Spinal cord (tissue), 10 donors: ENCODE measurements around the gene TLR4. TPM values are rescaled to one million over a fixed set of nuclear protein-coding genes. Genes with fewer than 3 reads are reported as not detected.

ENCODE experiments used
- DNase-seq, 6 donors: peaks; one replicate each; pipeline versions ENCODE4 v3.0.0 to v3.0.0-alpha.2; 2013 to 2015; ENCODE audit warnings: low spot score in 6 of 6, low read depth in 4 of 6
- H3K27ac ChIP-seq: one replicate; pipeline ENCODE4 v1.5.1; 2013; ENCODE audit warnings: low read depth, low read length, control low read depth
- H3K27me3 ChIP-seq: one replicate; pipeline ENCODE4 v1.6.1; 2013; ENCODE audit warnings: low read length; ENCODE audit not compliant: control insufficient read depth, insufficient read depth
- H3K36me3 ChIP-seq: one replicate; pipeline ENCODE4 v1.6.1; 2013; ENCODE audit warnings: low read length; ENCODE audit not compliant: control insufficient read depth, insufficient read depth
- H3K4me1 ChIP-seq: one replicate; pipeline ENCODE4 v1.6.1; 2013; ENCODE audit warnings: low read length; ENCODE audit not compliant: control insufficient read depth, insufficient read depth
- H3K4me3 ChIP-seq: one replicate; pipeline ENCODE4 v1.5.1; 2013; ENCODE audit warnings: low read depth, low read length, control low read depth
- H3K9me3 ChIP-seq: one replicate; pipeline ENCODE4 v1.6.1; 2013; ENCODE audit warnings: low read length; ENCODE audit not compliant: control insufficient read depth, insufficient read depth
- WGBS: methylation state at CpG from one replicate; pipeline ENCODE4 v1.1.5; 2013; ENCODE audit warnings: missing lambda C conversion rate; ENCODE audit not compliant: insufficient coverage; 5-methylcytosine and 5-hydroxymethylcytosine counted together
- polyA plus RNA-seq, 2 donors: library from polyadenylated mRNA; unstranded; fragments of 120-200 nt; gene quantifications; one replicate each; pipeline ENCODE4 v1.2.1, GENCODE V29; 2013; ENCODE audit not compliant: insufficient read length in 2 of 2
- total RNA-seq, 2 donors: library from RNA; depleted of rRNA in 1 of 2; stranded (reverse); fragments of 120-200 nt in 1 of 2; fragments of >200 nt in 1 of 2; gene quantifications; one replicate each; pipeline versions ENCODE4 v1.2.3 to v1.2.4, GENCODE V29; 2013 to 2014
- donor health status: healthy.

Gene TLR4
- total and polyA plus RNA-seq, 4 donors: 7.1 to 35.2 (median 22.7) TPM

DNA sequence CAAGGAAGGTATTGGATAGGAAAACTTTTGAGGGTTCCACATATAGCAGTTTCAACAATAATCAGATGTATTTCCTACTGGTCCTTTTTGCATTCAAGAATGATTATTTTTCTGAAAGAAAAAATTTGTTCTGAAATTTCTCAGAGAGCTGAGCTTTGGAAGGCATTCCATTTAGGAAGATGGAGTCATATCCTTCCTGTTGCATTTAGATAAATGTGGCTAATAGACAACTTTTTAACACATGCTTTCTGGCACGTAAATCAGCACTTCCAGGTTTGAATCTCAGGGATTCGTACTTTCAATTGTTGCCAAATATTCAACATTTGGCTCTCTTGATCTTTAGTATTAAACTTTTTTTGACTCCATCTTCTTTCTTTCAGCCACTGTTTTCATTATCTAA lies 24.8 kb upstream of the TLR4 start:
- WGBS: 100% methylated on average over 1 of the region's 2 CpGs
- no peak overlapping the region for H3K27ac ChIP-seq
- H3K36me3 ChIP-seq: no peaks in the 10 kb centered on the region
- no peak for DNase-seq
- no peaks in the 10 kb centered on the region for H3K9me3 ChIP-seq
- no peaks in the 10 kb centered on the region for H3K4me1 ChIP-seq
- no peaks in the 10 kb centered on the region for H3K27me3 ChIP-seq
- no peak overlapping the region for H3K4me3 ChIP-seq

DNA sequence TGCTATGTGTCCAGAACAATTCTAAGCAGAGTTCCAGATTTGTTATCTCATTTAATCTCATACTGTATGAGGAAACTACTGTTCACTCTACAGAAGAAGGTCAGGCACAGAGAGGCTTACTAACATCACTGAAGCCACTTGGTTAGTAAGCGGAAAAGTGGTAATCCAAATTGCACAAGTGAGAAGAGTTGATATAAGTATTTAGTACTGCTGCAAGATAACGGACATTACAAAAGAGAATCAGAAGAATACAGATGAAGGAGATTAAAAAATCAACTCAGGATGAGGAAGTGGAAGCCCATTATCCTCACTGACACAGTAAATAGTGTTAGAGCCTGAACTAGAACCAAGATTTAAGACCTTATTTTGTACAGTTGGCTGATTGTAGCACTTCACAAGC lies 22.3 kb upstream of the TLR4 start:
- H3K36me3 ChIP-seq: no peaks in the 10 kb centered on the region

DNA sequence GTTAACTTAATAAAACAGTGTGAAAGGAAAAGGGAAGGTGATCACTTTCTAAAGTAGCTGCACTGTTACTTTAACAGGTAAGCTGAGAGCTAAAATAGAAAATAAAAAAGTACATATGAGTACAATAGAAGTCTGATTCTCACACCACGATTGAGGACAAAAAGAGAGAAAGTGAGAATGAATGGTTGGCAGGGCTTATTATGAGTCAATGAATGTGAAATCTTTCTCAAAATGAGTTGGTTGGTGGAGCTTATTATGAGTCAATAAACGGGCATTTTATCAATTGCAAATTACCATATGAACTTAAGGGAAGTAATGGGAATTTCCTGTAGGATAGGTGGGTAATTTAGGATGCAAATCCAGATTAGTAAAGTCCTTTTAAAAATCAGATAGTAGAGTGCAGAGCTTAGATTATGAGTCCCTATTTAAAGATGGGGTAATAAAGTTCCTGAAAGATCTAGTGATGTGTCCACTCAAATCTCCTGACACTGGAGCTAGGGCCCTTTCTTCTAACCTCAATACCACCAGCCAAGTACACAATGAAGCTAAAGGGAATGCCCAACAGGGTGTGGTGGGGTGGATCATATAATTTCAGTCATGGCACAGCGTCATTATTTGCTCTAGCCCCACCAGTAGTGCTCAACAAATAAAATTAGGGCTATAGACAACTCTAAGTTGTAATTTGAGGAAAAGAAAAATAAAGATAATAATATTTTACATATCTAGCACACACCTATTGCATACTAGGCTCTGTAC lies 21.1 kb upstream of the TLR4 start:
- WGBS: 100% methylated on average over 1 of the region's 3 CpGs
- Histone ChIP-seq H3K9me3 (no peaks in the 10 kb centered on the region), H3K36me3 (no peaks in the 10 kb centered on the region), H3K27ac (no peak overlapping the region), H3K27me3 (no peaks in the 10 kb centered on the region), H3K4me1 (no peaks in the 10 kb centered on the region), H3K4me3 (no peak overlapping the region)
- no peak for DNase-seq

More for the DNA sequence above, 22.3 kb upstream of the TLR4 start:
- Histone ChIP-seq H3K27me3 (no peaks in the 10 kb centered on the region), H3K9me3 (no peaks in the 10 kb centered on the region), H3K4me1 (no peaks in the 10 kb centered on the region), H3K4me3 (no peak overlapping the region), H3K27ac (no peak overlapping the region)
- no peak for DNase-seq
- no CpG with 5 or more reads among the region's 2 CpGs for WGBS

DNA sequence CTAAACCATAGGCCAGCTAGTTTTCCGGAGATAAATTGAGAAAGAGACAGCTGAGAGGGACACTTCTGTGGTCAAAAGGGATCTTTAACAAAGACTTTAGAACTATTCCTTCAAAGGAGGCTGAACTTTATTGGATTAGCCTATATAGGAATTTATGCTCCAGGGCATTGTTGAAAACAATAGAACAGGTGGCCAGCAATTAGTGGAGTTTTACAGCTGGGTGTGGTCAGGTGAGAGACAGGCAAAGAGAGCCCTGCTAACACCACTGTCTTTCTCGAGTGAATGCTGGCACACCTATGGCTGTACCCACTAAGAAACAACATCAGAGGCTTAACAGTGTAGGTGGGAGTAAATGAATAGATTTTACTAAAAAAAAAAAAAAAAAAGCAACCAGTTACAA lies 16.7 kb upstream of the TLR4 start:
- DNase-seq: no peak
- H3K4me1 ChIP-seq: no peaks in the 10 kb centered on the region
- H3K4me3 ChIP-seq: no peak overlapping the region
- no peak overlapping the region for H3K27ac ChIP-seq
- no CpG with 5 or more reads among the region's 2 CpGs for WGBS
- no peaks in the 10 kb centered on the region for H3K9me3 ChIP-seq
- H3K27me3 ChIP-seq: no peaks in the 10 kb centered on the region
- H3K36me3 ChIP-seq: no peaks in the 10 kb centered on the region

DNA sequence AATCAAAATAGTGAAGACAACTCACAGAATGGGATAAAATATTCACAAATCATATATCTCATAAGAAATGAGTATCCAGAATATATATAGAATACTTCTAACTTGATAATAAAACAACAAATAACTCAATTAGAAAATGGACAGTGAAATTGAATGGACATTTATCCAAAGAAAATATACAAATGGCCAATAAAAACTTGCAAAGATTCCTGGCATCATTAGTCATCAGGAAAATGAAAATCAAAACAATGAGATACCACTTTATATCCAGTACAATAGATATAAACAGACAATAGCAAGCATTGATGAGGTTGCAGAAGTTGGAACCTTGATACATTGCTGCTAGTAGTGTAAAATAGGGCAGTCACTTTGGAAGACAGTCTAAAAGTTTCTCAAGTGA lies 12.8 kb upstream of the TLR4 start:
- no peak overlapping the region for H3K4me3 ChIP-seq
- no peak overlapping the region for H3K27ac ChIP-seq
- no peaks in the 10 kb centered on the region for H3K27me3 ChIP-seq
- peaks cover 2% of the 10 kb centered on the region for H3K9me3 ChIP-seq
- no peaks in the 10 kb centered on the region for H3K36me3 ChIP-seq
- no peak for DNase-seq
- no peaks in the 10 kb centered on the region for H3K4me1 ChIP-seq

DNA sequence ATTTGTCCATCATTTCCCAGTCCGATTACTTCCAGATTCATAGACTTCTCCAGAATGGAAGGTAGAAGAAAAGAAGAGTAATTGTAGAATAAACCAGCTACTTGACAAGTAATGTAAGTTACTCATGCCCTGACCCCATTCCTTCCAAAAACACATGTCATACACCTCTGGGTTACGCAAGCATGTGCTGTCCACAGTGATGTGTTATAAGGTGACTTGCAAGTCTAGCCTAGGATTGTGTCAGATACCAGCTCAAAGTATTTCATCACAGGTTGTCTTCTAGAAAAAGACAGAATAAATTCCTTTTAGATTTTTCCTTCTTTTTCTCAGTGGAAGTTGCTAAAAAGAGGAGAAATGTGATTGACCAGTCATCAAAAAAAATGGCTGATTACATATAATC lies 8.0 kb upstream of the TLR4 start:
- Histone ChIP-seq H3K27ac (no peak overlapping the region), H3K36me3 (no peaks in the 10 kb centered on the region), H3K4me1 (no peaks in the 10 kb centered on the region), H3K4me3 (no peak overlapping the region), H3K27me3 (no peaks in the 10 kb centered on the region), H3K9me3 (peaks cover 2% of the 10 kb centered on the region)
- no peak for DNase-seq
- no CpG with 5 or more reads among the region's 2 CpGs for WGBS

DNA sequence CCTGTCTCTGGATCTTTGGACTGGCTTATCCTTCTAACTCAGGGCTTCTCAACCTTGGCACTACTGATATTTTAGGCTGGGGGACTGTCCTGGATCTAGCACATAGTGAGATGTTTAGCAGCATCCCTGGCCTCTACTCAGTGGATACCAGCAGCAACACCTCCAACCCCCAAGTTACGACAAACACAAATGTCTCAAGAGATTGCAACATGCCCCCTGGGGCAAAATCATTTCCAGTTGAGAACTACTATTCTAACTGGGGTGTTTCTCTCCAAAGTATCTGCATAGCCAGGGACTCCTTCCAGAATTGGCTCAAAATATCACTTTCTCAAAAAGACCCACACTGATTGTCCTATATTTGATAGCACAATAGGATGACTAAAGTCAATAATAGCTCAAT lies 7.2 kb upstream of the TLR4 start:
- WGBS: 100% methylated on average over 1 of the region's 1 CpG
- peaks cover 2% of the 10 kb centered on the region for H3K9me3 ChIP-seq
- no peak for DNase-seq

DNA sequence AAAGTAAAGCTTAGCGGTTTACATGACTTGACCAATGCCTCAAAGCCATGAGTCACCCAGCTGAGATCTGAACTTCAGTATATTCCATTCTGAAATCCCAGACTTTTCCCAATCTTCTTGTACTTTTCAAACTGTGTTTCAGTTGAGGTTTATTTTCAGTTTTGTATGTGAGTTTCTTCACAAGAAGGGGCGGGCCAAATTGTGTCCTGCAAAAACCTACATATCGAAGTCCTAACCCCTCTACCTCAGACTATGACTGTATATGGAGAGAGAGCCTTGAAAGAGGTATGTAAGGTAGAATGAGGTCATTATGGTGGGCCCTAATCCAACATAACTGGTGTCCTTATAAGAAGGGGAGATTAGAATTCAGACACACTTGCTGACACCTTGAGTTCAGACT lies 666 bp upstream of the TLR4 start:
- peaks cover 4% of the 10 kb centered on the region for H3K4me1 ChIP-seq
- no peak for DNase-seq
- H3K4me3 ChIP-seq: no peak overlapping the region
- no peaks in the 10 kb centered on the region for H3K36me3 ChIP-seq
- peak overlapping the region; percentile 70 for H3K27ac ChIP-seq
- no peaks in the 10 kb centered on the region for H3K9me3 ChIP-seq
- no CpG with 5 or more reads among the region's 3 CpGs for WGBS
- H3K27me3 ChIP-seq: no peaks in the 10 kb centered on the region

More for the DNA sequence above, 7.2 kb upstream of the TLR4 start:
- H3K4me3 ChIP-seq: no peak overlapping the region
- no peak overlapping the region for H3K27ac ChIP-seq
- H3K4me1 ChIP-seq: no peaks in the 10 kb centered on the region
- no peaks in the 10 kb centered on the region for H3K27me3 ChIP-seq
- no peaks in the 10 kb centered on the region for H3K36me3 ChIP-seq

DNA sequence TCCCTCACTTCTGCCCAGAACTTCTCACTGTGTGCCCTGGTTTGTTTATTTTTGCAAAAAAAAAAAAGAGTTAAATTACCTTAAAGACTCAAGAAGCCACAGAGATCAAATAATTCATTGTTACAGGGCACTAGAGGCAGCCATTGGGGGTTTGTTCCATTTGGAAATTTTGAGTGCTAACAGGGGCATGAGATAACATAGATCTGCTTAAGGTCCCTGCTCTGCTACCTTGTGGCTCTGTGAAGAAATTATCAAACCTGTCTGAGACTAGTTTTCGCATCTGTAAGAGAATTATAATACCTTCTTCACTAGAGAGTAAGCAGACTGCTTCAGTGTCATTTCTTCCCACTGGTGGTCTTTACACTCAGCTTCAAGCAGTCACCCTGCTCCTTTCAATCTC lies 394 bp downstream of the TLR4 start:
- WGBS: no CpG with 5 or more reads among the region's 1 CpG
- peaks cover 4% of the 10 kb centered on the region for H3K4me1 ChIP-seq
- no peaks in the 10 kb centered on the region for H3K27me3 ChIP-seq
- peak overlapping the region; percentile 78 for H3K27ac ChIP-seq
- H3K4me3 ChIP-seq: peak overlapping the region; percentile 35
- DNase-seq: peak in 1 of 6 donors; percentile 1
- H3K9me3 ChIP-seq: no peaks in the 10 kb centered on the region
- no peaks in the 10 kb centered on the region for H3K36me3 ChIP-seq

DNA sequence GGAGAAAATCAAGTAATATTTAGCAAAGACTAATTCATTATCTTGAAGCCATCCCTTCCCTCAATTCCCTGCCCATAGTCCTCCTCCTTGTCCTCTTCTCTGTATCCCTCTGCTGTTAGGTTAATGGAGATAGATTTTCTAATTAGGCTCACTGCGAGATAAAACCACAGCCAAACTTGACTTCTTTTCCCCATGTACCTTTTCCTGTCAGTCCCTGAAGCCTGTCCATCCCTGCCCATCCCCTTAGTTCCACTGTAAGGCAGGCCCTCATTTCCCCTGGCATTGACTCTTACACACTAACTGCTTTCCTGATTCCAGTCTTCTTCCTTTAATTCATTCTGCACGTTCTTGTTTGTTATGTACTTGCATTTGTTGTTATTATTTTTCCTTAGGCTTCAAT lies 1.2 kb downstream of the TLR4 start:
- H3K36me3 ChIP-seq: no peaks in the 10 kb centered on the region
- WGBS: 75% methylated on average over 1 of the region's 2 CpGs
- H3K27ac ChIP-seq: peak overlapping the region; percentile 78
- H3K4me3 ChIP-seq: peak overlapping the region; percentile 35
- DNase-seq: no peak
- no peaks in the 10 kb centered on the region for H3K27me3 ChIP-seq
- H3K4me1 ChIP-seq: peaks cover 4% of the 10 kb centered on the region
- no peaks in the 10 kb centered on the region for H3K9me3 ChIP-seq
